ENCODE measurements around the gene COLEC12.

DNA sequence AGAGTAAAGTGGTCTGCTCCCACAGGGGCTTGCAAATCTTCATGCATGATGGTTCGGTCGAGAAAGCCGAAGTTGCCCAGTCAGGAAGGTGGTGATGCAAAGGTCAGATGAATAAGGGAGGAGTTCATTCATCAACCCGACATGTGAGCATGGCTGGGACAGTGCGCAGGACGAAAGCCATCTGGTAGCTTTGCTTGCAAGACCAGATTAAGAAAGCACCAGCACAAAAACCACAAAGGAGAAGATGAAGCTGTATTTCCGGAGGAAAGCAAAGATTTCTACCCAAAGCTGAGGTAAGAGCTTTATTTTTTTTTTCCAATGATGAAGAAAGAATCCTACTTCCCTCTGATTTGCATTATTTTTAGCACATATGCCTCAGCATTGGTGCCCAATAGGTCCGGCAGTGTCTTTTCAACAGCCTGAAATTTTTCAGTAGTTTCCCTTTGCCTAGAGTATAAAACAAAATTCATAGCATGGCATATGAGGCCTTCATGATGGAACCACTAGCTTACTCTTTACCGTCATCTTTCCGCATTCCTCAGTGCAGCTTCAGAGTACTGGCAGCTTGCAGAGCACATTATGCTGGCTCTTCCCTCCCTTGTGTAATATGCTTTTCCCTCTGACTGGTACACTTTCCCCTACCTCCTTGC lies 120.7 kb downstream of the COLEC12 start:
- TF ChIP-seq, protein P1, sequence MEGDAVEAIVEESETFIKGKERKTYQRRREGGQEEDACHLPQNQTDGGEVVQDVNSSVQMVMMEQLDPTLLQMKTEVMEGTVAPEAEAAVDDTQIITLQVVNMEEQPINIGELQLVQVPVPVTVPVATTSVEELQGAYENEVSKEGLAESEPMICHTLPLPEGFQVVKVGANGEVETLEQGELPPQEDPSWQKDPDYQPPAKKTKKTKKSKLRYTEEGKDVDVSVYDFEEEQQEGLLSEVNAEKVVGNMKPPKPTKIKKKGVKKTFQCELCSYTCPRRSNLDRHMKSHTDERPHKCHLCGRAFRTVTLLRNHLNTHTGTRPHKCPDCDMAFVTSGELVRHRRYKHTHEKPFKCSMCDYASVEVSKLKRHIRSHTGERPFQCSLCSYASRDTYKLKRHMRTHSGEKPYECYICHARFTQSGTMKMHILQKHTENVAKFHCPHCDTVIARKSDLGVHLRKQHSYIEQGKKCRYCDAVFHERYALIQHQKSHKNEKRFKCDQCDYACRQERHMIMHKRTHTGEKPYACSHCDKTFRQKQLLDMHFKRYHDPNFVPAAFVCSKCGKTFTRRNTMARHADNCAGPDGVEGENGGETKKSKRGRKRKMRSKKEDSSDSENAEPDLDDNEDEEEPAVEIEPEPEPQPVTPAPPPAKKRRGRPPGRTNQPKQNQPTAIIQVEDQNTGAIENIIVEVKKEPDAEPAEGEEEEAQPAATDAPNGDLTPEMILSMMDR (IDR thresholded peaks at IDR 0.05), result no peak
- no peak for TF ChIP-seq POLR2A (IDR thresholded peaks at IDR 0.05)

Measured in thyroid gland (tissue), 4 donors.